K562 (cell line): ENCODE measurements around the gene CKS2. TPM values are rescaled to one million over a fixed set of nuclear protein-coding genes. Genes with fewer than 3 reads are reported as not detected.

Source experiments
- CLOCK ChIP-seq: fragments of 250-450 bp; sonication (Bioruptor Pico); IDR thresholded peaks from 2 replicates; pipeline ENCODE4 v1.4.0; 2020; ENCODE audit warnings: mild to moderate bottlenecking, moderate library complexity, borderline replicate concordance
- CTCF ChIP-seq, 3 experiments: IDR thresholded peaks in 2 of 3; conservative IDR thresholded peaks in 1 of 3; 2 replicates each; pipeline ENCODE4 v1.5.1; 2011 to 2012; ENCODE audit warnings: low read length in 3 of 3, mild to moderate bottlenecking in 3 of 3, control low read depth in 2 of 3, improper control_type of control experiment in 1 of 3, inconsistent platforms in 1 of 3, low read depth in 1 of 3, mixed read lengths in 1 of 3, moderate library complexity in 1 of 3; ENCODE audit not compliant: insufficient read depth in 2 of 3
- DPF2 ChIP-seq: fragments of 450-650 bp; IDR thresholded peaks from 2 replicates; pipeline ENCODE4 v1.6.1; 2016
- FOXP1 ChIP-seq: sonication (generic); formaldehyde crosslinking; IDR thresholded peaks from 2 replicates; pipeline ENCODE4 v1.8.0; 2022; ENCODE audit warnings: mild to moderate bottlenecking, missing genetic modification reagents
- GTF2A2 ChIP-seq: IDR thresholded peaks from 2 replicates; pipeline ENCODE4 v1.6.1; 2016; ENCODE audit warnings: mild to moderate bottlenecking, missing genetic modification characterization, missing compliant biosample characterization
- GTF3C2 ChIP-seq: IDR thresholded peaks from 3 replicates; pipeline ENCODE4 v1.6.1; 2011; ENCODE audit warnings: borderline replicate concordance, mild to moderate bottlenecking, moderate library complexity; ENCODE audit not compliant: insufficient read length; ENCODE audit errors: extremely low read depth
- NBN ChIP-seq: fragments of 450-650 bp; IDR thresholded peaks from 2 replicates; pipeline ENCODE4 v1.6.1; 2016; ENCODE audit warnings: low read depth, mild to moderate bottlenecking
- PHF8 ChIP-seq: fragments of 200-600 bp; sonication (generic); IDR thresholded peaks from 2 replicates; pipeline ENCODE4 v1.6.1; 2012; ENCODE audit warnings: mixed run types, mild to moderate bottlenecking, inconsistent platforms, low read length, moderate library complexity, borderline replicate concordance
- SMC3 ChIP-seq: conservative IDR thresholded peaks from 2 replicates; pipeline ENCODE4 v1.6.1; 2011; ENCODE audit warnings: low read depth, low read length, improper control_type of control experiment; ENCODE audit not compliant: insufficient read depth
- SRSF1 ChIP-seq: fragments of 200-400 bp; formaldehyde crosslinking; IDR thresholded peaks from 2 replicates; pipeline ENCODE4 v1.6.1; 2017; ENCODE audit warnings: mild to moderate bottlenecking, low read depth, low read length, moderate library complexity
- SUPT5H ChIP-seq: fragments of 450-650 bp; IDR thresholded peaks from 2 replicates; pipeline ENCODE4 v1.6.1; 2016
- THAP7 ChIP-seq: fragments of 250-450 bp; sonication (Bioruptor Pico); IDR thresholded peaks from 2 replicates; pipeline ENCODE4 v1.5.0; 2021
- ZBTB2 ChIP-seq: fragments of 450-650 bp; IDR thresholded peaks from 2 replicates; pipeline ENCODE4 v1.6.1; 2016; ENCODE audit warnings: antibody characterized with exemption
- ZBTB7A ChIP-seq: IDR thresholded peaks from 2 replicates; pipeline ENCODE4 v1.6.1; 2011; ENCODE audit warnings: low read depth, mild to moderate bottlenecking, low read length, moderate library complexity, borderline replicate concordance; ENCODE audit not compliant: control insufficient read depth
- ZNF277 ChIP-seq: fragments of 250-450 bp; sonication (Bioruptor Pico); IDR thresholded peaks from 2 replicates; pipeline ENCODE4 v1.8.0; 2022; ENCODE audit warnings: inconsistent platforms, mild to moderate bottlenecking, moderate library complexity, borderline replicate concordance
- polyA plus RNA-seq, 8 experiments: library from polyadenylated mRNA; depleted of rRNA in 4 of 8; stranded (reverse) in 5 of 8; unstranded in 3 of 8; fragments of >200 nt; fragmentation: Nextera tagmentation in 2 of 8; fragmentation: Illumina TruSeq in 1 of 8; extraction: Ambion mirVana in 2 of 8; extraction: Trizol in 1 of 8; gene quantifications; 2 replicates each; pipeline versions ENCODE4 v1.2.1 to v1.2.3, GENCODE V29; 2011 to 2014; ENCODE audit warnings: inconsistent platforms in 1 of 8, missing spikeins in 1 of 8
- total RNA-seq, 7 experiments: library from RNA; depleted of rRNA in 6 of 7; stranded (reverse); fragments of >200 nt in 6 of 7; fragmentation: Illumina TruSeq in 2 of 7; extraction: Trizol in 2 of 7; gene quantifications; 2 replicates each; pipeline versions ENCODE4 v1.2.1 to v1.2.3, GENCODE V29; 2011 to 2021; ENCODE audit warnings: low replicate concordance in 1 of 7

The CKS2 gene
- total and polyA plus RNA-seq, 9 of the 15 experiments (the other 6 are each of a cell fraction or from before 2014, with no cell fraction given), result 123 to 941 (median 321) TPM

- TF ChIP-seq CLOCK (CRISPR knock-in tag) (no peak), SMC3 (no peak), PHF8 (no peak), SRSF1 (no peak), CTCF (IDR thresholded peaks at IDR 0.05 in 2 of 3, conservative IDR thresholded peaks at IDR 0.05 in 1 of 3; ENCODE audit: insufficient read depth in 2 of 3, low read depth in 1 of 3, low read length in 3 of 3) (no peak), DPF2 (no peak), FOXP1 (CRISPR knock-in tag) (no peak), ZBTB7A (peak; percentile 71; the same call in 1 of the 2 replicates), SUPT5H (no peak), THAP7 (CRISPR knock-in tag) (no peak), ZBTB2 (no peak), NBN (no peak), ZNF277 (CRISPR knock-in tag) (no peak), GTF3C2 (no peak), GTF2A2 (tag) (no peak)
Measured at GRCh38 chr9:89311346-89312221, 589 bp downstream of the CKS2 start (continued).
